Measurements from ENCODE around the gene GON4L.
"Not testable (repeated sequence)": the region's sequence is repeated elsewhere in the genome, so short reads cannot be mapped to it uniquely, and the experiment has no call there.

The GON4L gene

GRCh38 chr1:155759017-155759416 lies 98.0 kb downstream of the GON4L start:
- DNase-seq: not testable (repeated sequence)

- DNase-seq: not testable (repeated sequence)
Observed at GRCh38 chr1:155748141-155748540, 108.9 kb downstream of the GON4L start.

- not testable (repeated sequence) for DNase-seq
Observed at GRCh38 chr1:155747586-155747985, 109.4 kb downstream of the GON4L start.

- DNase-seq: peak; percentile 16 to 97 (median 88)
Observed at GRCh38 chr1:155745284-155746228, 111.5 kb downstream of the GON4L start.

GRCh38 chr1:155744711-155745283 lies 112.2 kb downstream of the GON4L start:
- DNase-seq: no peak

GRCh38 chr1:155741908-155742307 lies 115.1 kb downstream of the GON4L start:
- DNase-seq: no peak

GRCh38 chr1:155740995-155741394 lies 116.0 kb downstream of the GON4L start:
- no peak for DNase-seq

- peak in 45 of 56 donors; percentile 2 to 83 (median 32) for DNase-seq
Observed at GRCh38 chr1:155729031-155729898, 127.7 kb downstream of the GON4L start.

- no peak for DNase-seq
Observed at GRCh38 chr1:155725142-155725541, 131.9 kb downstream of the GON4L start.

- no peak for DNase-seq
Observed at GRCh38 chr1:155719703-155720102, 137.3 kb downstream of the GON4L start.

- DNase-seq: peak in 16 of 56 donors; percentile 2 to 48 (median 10)
Observed at GRCh38 chr1:155718524-155719115, 138.4 kb downstream of the GON4L start.

GRCh38 chr1:155717041-155717440 lies 140.0 kb downstream of the GON4L start:
- no peak for DNase-seq

GRCh38 chr1:155715777-155716176 lies 141.2 kb downstream of the GON4L start:
- DNase-seq: no peak

GRCh38 chr1:155715056-155715455 lies 142.0 kb downstream of the GON4L start:
- not testable (repeated sequence) for DNase-seq

- DNase-seq: no peak
Observed at GRCh38 chr1:155713075-155713474, 143.9 kb downstream of the GON4L start.

- not testable (repeated sequence) for DNase-seq
Observed at GRCh38 chr1:155712636-155713035, 144.4 kb downstream of the GON4L start.

- DNase-seq: not testable (repeated sequence)
Observed at GRCh38 chr1:155711457-155711856, 145.6 kb downstream of the GON4L start.

GRCh38 chr1:155709391-155709790 lies 147.6 kb downstream of the GON4L start:
- DNase-seq: no peak

- no peak for DNase-seq
Observed at GRCh38 chr1:155706139-155706538, 150.9 kb downstream of the GON4L start.

GRCh38 chr1:155704414-155704813 lies 152.6 kb downstream of the GON4L start:
- not testable (repeated sequence) for DNase-seq

- DNase-seq: no peak
Observed at GRCh38 chr1:155703216-155703615, 153.8 kb downstream of the GON4L start.

Data from amygdala (tissue), 56 donors.